Measurements from ENCODE around the gene TOR1A.

GRCh38 chr9:129828051-129828450, 4.1 kb upstream of the TOR1A start:
- no peak for TF ChIP-seq CTCF (IDR thresholded peaks at IDR 0.05)
- no peak for TF ChIP-seq MYC (IDR thresholded peaks at IDR 0.05; ENCODE audit: borderline replicate concordance, low read length)
- TF ChIP-seq BHLHE40 (IDR thresholded peaks at IDR 0.05; ENCODE audit: low read depth, low read length), result no peak
- no peak for TF ChIP-seq TFCP2L1 (CRISPR knock-in tag; IDR thresholded peaks at IDR 0.05)
- TF ChIP-seq ZFP36 (IDR thresholded peaks at IDR 0.05; ENCODE audit: borderline replicate concordance, partially characterized antibody), result no peak
- no peak for TF ChIP-seq POLR2A (IDR thresholded peaks at IDR 0.05; ENCODE audit: low read length)
- TF ChIP-seq MAX (IDR thresholded peaks at IDR 0.05), result no peak
- TF ChIP-seq ATOH8 (CRISPR knock-in tag; IDR thresholded peaks at IDR 0.05; ENCODE audit: low read depth), result no peak
- no peak for TF ChIP-seq TP53 (CRISPR knock-in tag; IDR thresholded peaks at IDR 0.05)
- no peak for TF ChIP-seq REST (IDR thresholded peaks at IDR 0.05)
- no peak for TF ChIP-seq CEBPB (IDR thresholded peaks at IDR 0.05)
- TF ChIP-seq SMC3 (IDR thresholded peaks at IDR 0.05), result no peak
- no peak for TF ChIP-seq KDM1A (IDR thresholded peaks at IDR 0.05; ENCODE audit: low read depth)

Data from A549 (cell line).